Loucy (cell line): ENCODE results near the gene IFT52.

Source experiments
- H2AFZ ChIP-seq: fragments of 200-600 bp; sonication (generic); 2 replicates; pipeline ENCODE4 v1.6.0; 2016; ENCODE audit warnings: antibody characterized with exemption, mild to moderate bottlenecking, low read length, moderate library complexity
- H3F3A ChIP-seq: fragments of 200-600 bp; 2 replicates; pipeline ENCODE4 v1.6.0; 2016; ENCODE audit warnings: antibody characterized with exemption, low read depth, mild to moderate bottlenecking
- H3K27me3 ChIP-seq: fragments of 200-600 bp; sonication (generic); 2 replicates; pipeline ENCODE4 v1.6.1; 2014; ENCODE audit warnings: low read length, mild to moderate bottlenecking; ENCODE audit not compliant: insufficient read depth, poor library complexity, severe bottlenecking
- H3K36me3 ChIP-seq: fragments of 200-600 bp; sonication (generic); 2 replicates; pipeline ENCODE4 v1.6.1; 2016; ENCODE audit warnings: low read length; ENCODE audit not compliant: insufficient read depth
- H3K4me1 ChIP-seq: fragments of 200-600 bp; sonication (generic); 2 replicates; pipeline ENCODE4 v1.5.1; 2014; ENCODE audit warnings: low read length, mild to moderate bottlenecking; ENCODE audit not compliant: insufficient read depth, poor library complexity, severe bottlenecking
- H3K4me2 ChIP-seq: fragments of 200-600 bp; sonication (generic); 2 replicates; pipeline ENCODE4 v1.6.0; 2014; ENCODE audit warnings: antibody characterized with exemption, low read length, low read depth, mild to moderate bottlenecking; ENCODE audit not compliant: poor library complexity, severe bottlenecking
- H3K4me3 ChIP-seq: fragments of 200-600 bp; sonication (generic); 2 replicates; pipeline ENCODE4 v1.5.1; 2014; ENCODE audit warnings: low read length, mild to moderate bottlenecking, mixed read lengths; ENCODE audit not compliant: poor library complexity, severe bottlenecking
- H3K79me2 ChIP-seq: fragments of 200-600 bp; sonication (generic); 2 replicates; pipeline ENCODE4 v1.6.1; 2014; ENCODE audit warnings: low read length; ENCODE audit not compliant: insufficient read depth
- H3K9ac ChIP-seq: fragments of 200-600 bp; sonication (generic); 2 replicates; pipeline ENCODE4 v1.6.0; 2014; ENCODE audit warnings: mild to moderate bottlenecking, low read depth, low read length, moderate library complexity; ENCODE audit not compliant: poor library complexity, severe bottlenecking
- H3K9me2 ChIP-seq: fragments of 200-600 bp; sonication (generic); replicated peaks from 2 replicates; pipeline ENCODE4 v1.6.1; 2016; ENCODE audit warnings: low read depth, low read length, mixed read lengths
- H3K9me3 ChIP-seq: fragments of 200-600 bp; sonication (generic); 2 replicates; pipeline ENCODE4 v1.6.1; 2014; ENCODE audit warnings: mild to moderate bottlenecking, antibody characterized with exemption, low read length, low read depth; ENCODE audit not compliant: insufficient read depth
- H4K20me1 ChIP-seq: fragments of 200-600 bp; sonication (generic); 2 replicates; pipeline ENCODE4 v1.6.0; 2014; ENCODE audit warnings: antibody characterized with exemption, low read length, mild to moderate bottlenecking; ENCODE audit not compliant: insufficient read depth, poor library complexity, severe bottlenecking
- EZH2phosphoT487 ChIP-seq: fragments of 200-600 bp; IDR thresholded peaks from 2 replicates; pipeline ENCODE4 v1.6.1; 2018; ENCODE audit warnings: antibody characterized with exemption, mild to moderate bottlenecking, moderate library complexity, borderline replicate concordance
- TF ChIP-seq, protein P1 (sequence below): fragments of 200-600 bp; sonication (generic); conservative IDR thresholded peaks from 2 replicates; pipeline ENCODE4 v1.5.1; 2014; ENCODE audit warnings: mild to moderate bottlenecking, antibody characterized with exemption, low read length

IFT52 gene

GRCh38 chr20:43563991-43564390 lies 26.7 kb upstream of the IFT52 start:
- Histone ChIP-seq H3K4me2 (no peak overlapping the region), H3K4me3 (no peak overlapping the region), H3F3A (no peaks in the 10 kb centered on the region), H3K9me3 (no peaks in the 10 kb centered on the region), H3K27me3 (no peaks in the 10 kb centered on the region), H3K36me3 (no peaks in the 10 kb centered on the region), H2AFZ (no peak overlapping the region), H3K79me2 (no peaks in the 10 kb centered on the region), H4K20me1 (no peaks in the 10 kb centered on the region), H3K4me1 (no peaks in the 10 kb centered on the region), H3K9ac (no peak overlapping the region), H3K9me2 (no peaks in the 10 kb centered on the region)
- no peak for TF ChIP-seq EZH2phosphoT487

GRCh38 chr20:43564455-43564854 lies 26.3 kb upstream of the IFT52 start:
- Histone ChIP-seq H3K4me2 (no peak overlapping the region), H3K27me3 (no peaks in the 10 kb centered on the region)

DNA sequence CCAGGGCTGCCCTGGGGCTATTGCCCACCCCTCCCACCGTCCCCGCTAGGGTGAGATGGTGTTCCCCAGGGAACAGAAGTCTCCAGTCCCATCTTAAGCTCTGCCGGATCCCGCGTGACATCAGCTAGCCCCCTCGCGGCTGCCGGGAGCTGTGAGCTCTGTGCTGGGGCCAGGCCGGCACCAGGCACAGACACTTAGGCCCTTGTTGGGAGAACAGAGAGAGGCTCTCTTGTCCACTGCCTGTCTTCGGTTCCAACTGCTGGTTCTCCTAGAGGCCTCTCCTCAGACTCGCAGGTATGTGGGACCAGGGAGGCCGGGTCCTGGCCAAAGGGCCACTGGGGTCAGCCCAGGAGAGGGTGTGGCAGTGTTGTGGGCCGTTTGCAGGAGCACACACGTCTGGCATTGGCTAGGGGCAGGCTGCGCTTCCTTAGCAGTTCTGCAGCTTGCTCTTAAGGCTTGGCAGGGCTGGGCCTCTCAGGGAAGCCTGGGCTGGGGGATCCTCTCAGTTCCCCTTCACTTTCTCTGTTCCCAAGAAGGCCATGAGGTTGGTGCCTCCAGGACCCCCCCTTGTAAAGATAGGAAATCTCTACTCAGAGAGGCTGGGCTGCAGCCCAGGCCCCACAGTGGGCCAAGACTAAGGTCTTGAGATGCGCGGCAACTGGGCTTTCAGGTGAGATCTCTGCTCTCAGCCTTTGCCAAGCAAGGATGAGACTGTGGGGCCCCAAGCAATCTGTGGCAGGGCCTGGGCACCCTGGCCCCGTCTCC lies 25.6 kb upstream of the IFT52 start:
- Histone ChIP-seq H2AFZ (no peak overlapping the region), H3K9ac (no peak overlapping the region), H3K9me2 (no peaks in the 10 kb centered on the region), H3K4me1 (no peaks in the 10 kb centered on the region), H3F3A (no peaks in the 10 kb centered on the region), H4K20me1 (no peaks in the 10 kb centered on the region), H3K9me3 (no peaks in the 10 kb centered on the region), H3K27me3 (no peaks in the 10 kb centered on the region), H3K4me2 (no peak overlapping the region), H3K79me2 (no peaks in the 10 kb centered on the region), H3K4me3 (no peak overlapping the region), H3K36me3 (no peaks in the 10 kb centered on the region)
- TF ChIP-seq, protein P1, sequence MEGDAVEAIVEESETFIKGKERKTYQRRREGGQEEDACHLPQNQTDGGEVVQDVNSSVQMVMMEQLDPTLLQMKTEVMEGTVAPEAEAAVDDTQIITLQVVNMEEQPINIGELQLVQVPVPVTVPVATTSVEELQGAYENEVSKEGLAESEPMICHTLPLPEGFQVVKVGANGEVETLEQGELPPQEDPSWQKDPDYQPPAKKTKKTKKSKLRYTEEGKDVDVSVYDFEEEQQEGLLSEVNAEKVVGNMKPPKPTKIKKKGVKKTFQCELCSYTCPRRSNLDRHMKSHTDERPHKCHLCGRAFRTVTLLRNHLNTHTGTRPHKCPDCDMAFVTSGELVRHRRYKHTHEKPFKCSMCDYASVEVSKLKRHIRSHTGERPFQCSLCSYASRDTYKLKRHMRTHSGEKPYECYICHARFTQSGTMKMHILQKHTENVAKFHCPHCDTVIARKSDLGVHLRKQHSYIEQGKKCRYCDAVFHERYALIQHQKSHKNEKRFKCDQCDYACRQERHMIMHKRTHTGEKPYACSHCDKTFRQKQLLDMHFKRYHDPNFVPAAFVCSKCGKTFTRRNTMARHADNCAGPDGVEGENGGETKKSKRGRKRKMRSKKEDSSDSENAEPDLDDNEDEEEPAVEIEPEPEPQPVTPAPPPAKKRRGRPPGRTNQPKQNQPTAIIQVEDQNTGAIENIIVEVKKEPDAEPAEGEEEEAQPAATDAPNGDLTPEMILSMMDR = no peak
- TF ChIP-seq EZH2phosphoT487 = no peak

More at GRCh38 chr20:43564455-43564854, 26.3 kb upstream of the IFT52 start:
- no peak overlapping the region for H3K9ac ChIP-seq
- H3K9me2 ChIP-seq = no peaks in the 10 kb centered on the region
- H3K9me3 ChIP-seq = no peaks in the 10 kb centered on the region
- H3K79me2 ChIP-seq = no peaks in the 10 kb centered on the region
- no peaks in the 10 kb centered on the region for H4K20me1 ChIP-seq
- no peaks in the 10 kb centered on the region for H3F3A ChIP-seq
- H3K36me3 ChIP-seq = no peaks in the 10 kb centered on the region
- no peak for TF ChIP-seq EZH2phosphoT487
- TF ChIP-seq, protein P1 = no peak
- H2AFZ ChIP-seq = no peak overlapping the region
- no peak overlapping the region for H3K4me3 ChIP-seq
- no peaks in the 10 kb centered on the region for H3K4me1 ChIP-seq

DNA sequence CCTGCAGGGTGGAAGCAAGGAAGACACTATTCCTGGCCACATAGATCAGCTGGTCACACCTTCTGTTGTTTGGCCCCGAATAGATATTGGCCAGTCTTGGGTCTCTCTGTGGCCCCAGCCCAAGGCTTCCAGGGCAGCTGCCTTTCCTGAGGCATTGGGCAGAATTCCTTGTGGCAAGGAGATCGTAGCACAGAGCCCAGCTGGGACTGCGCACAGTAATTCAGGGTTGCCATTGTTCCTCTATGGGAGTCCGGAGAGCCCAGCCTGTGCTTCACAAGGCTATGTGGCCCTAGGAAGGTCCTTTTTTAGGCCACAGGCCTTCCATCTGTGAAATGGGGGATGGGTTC lies 25.0 kb upstream of the IFT52 start:
- H3K4me3 ChIP-seq = no peak overlapping the region
- H3K9me2 ChIP-seq = no peaks in the 10 kb centered on the region
- H4K20me1 ChIP-seq = no peaks in the 10 kb centered on the region
- TF ChIP-seq, protein P1 = no peak
- TF ChIP-seq EZH2phosphoT487 = no peak
- H2AFZ ChIP-seq = no peak overlapping the region
- H3K36me3 ChIP-seq = no peaks in the 10 kb centered on the region
- no peaks in the 10 kb centered on the region for H3K9me3 ChIP-seq
- no peaks in the 10 kb centered on the region for H3K27me3 ChIP-seq
- no peak overlapping the region for H3K9ac ChIP-seq
- no peak overlapping the region for H3K4me2 ChIP-seq
- H3F3A ChIP-seq = no peaks in the 10 kb centered on the region
- no peaks in the 10 kb centered on the region for H3K4me1 ChIP-seq
- no peaks in the 10 kb centered on the region for H3K79me2 ChIP-seq
